ENCODE measurements around the gene IL1RL2.

DNA sequence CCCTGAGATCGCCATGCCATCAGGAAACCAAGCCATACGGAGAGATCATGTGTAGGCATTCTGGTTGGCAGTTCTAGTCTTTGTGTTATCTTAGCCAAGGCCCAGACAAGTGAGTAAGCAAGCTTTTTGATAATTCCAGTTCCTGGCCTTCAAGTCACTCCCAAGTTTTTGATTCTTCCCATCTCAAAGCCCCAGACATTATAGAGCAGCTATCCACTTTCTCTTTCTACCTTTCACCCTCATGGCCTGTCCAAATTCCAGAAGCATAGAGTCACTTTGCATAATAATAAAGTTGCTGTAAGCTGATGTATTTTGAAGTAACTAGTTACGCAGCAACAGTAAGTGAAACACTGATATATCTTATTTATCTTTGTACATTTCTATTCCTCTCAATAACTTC is 97.8 kb downstream of the IL1RL2 start:
- TF ChIP-seq POLR2A (IDR thresholded peaks at IDR 0.05) (no peak), CTCF (IDR thresholded peaks at IDR 0.05) (no peak)

Data from lower leg skin (tissue), 3 donors.